Measurements from ENCODE around the gene OAF.

Gene OAF

DNA sequence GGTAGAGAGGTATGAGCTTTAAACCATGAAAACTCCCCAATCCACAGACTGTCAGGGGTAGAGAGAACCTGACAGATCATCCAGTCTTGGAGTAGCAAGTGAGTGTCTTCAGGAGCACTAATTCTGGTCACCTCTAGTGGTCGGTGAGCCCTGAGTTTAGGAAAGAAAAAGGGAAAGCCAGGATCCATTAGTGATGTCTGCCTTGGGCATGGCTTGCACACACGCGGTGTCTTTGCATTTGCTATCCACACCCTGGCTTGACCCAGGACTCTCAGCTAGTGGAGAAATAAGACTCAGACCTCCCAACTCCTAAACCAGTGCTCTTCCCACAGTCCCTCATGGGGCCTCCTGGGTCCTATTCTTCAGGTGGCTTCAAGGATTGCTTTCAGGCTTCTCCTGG lies 48.4 kb downstream of the OAF start:
- Histone ChIP-seq H3K9me3 (ENCODE audit: control insufficient read depth in 2 of 2, low read length in 2 of 2) (no peaks in the 10 kb centered on the region), H3K4me3 (ENCODE audit: low read length in 2 of 2) (no peak overlapping the region), H3K4me1 (ENCODE audit: control insufficient read depth, insufficient read depth, low read length) (no peaks in the 10 kb centered on the region), H3K27me3 (ENCODE audit: control insufficient read depth in 1 of 2, insufficient read depth in 2 of 2, low read length in 2 of 2) (peaks cover 29 to 34% of the 10 kb centered on the region in 2 donors), H3K27ac (ENCODE audit: low read length) (no peak overlapping the region), H3K36me3 (ENCODE audit: control insufficient read depth in 2 of 2, insufficient read depth in 2 of 2, low read length in 2 of 2) (no peaks in the 10 kb centered on the region), H3K9ac (ENCODE audit: low read length in 2 of 2) (no peak overlapping the region)

DNA sequence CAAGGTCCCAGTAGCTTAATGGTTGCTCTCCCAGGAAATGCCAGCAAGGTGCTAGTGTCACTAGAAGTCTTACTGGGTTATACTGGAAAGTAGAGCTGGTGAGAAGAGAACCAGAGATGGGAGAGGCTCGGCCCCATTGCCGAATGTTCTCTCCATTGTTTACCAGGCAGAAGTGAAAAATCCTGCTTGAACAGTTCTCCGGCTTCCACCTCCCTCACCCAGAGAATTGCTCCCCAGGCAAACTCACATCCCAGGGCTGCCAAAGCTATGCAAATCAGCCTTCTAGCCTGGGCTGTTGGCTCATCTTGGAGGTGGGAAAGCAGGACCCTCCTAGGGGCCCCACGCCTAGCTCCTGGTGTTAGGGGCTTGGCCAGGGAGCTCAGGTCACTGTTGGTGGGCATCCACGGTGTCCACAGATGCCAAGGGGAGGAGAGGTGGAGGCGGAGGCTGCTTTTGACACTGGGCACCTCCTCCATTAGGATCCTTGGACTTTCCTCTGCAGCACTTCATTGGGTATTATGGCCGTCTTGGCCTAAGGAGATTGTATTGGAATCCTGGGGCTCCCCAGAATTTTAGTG lies 49.2 kb downstream of the OAF start:
- no peak overlapping the region for H3K27ac ChIP-seq (ENCODE audit: low read length)
- H3K36me3 ChIP-seq (ENCODE audit: control insufficient read depth in 2 of 2, insufficient read depth in 2 of 2, low read length in 2 of 2): no peaks in the 10 kb centered on the region
- peaks cover 23 to 27% of the 10 kb centered on the region in 2 donors for H3K27me3 ChIP-seq (ENCODE audit: control insufficient read depth in 1 of 2, insufficient read depth in 2 of 2, low read length in 2 of 2)
- H3K9ac ChIP-seq (ENCODE audit: low read length in 2 of 2): no peak overlapping the region
- no peaks in the 10 kb centered on the region for H3K9me3 ChIP-seq (ENCODE audit: control insufficient read depth in 2 of 2, low read length in 2 of 2)
- no peak overlapping the region for H3K4me3 ChIP-seq (ENCODE audit: low read length in 2 of 2)
- no peaks in the 10 kb centered on the region for H3K4me1 ChIP-seq (ENCODE audit: control insufficient read depth, insufficient read depth, low read length)

DNA sequence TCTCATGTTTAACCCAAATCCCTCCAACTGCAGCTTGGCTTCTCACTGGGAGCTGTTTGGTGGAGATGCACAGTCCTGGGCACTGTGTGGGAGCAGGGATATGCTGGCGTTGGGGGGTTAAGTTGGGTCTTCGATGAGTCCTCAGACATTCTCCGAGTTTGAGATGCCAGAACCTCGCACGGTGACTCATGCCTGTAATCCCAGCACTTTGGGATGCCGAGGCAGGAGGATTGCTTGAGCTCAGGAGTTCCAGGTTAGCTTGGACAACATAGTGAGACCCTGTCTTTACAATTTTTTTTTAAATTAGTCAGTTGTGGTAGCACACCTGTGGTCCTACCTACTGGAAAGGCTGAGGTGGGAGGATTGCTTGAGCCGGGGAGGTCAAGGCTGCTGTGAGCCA lies 49.8 kb downstream of the OAF start:
- H3K36me3 ChIP-seq (ENCODE audit: control insufficient read depth in 2 of 2, insufficient read depth in 2 of 2, low read length in 2 of 2): no peaks in the 10 kb centered on the region
- H3K4me1 ChIP-seq (ENCODE audit: control insufficient read depth, insufficient read depth, low read length): no peaks in the 10 kb centered on the region
- no peak overlapping the region for H3K9ac ChIP-seq (ENCODE audit: low read length in 2 of 2)
- peaks cover 21 to 22% of the 10 kb centered on the region in 2 donors for H3K27me3 ChIP-seq (ENCODE audit: control insufficient read depth in 1 of 2, insufficient read depth in 2 of 2, low read length in 2 of 2)
- H3K9me3 ChIP-seq (ENCODE audit: control insufficient read depth in 2 of 2, low read length in 2 of 2): no peaks in the 10 kb centered on the region
- no peak overlapping the region for H3K4me3 ChIP-seq (ENCODE audit: low read length in 2 of 2)
- no peak overlapping the region for H3K27ac ChIP-seq (ENCODE audit: low read length)

DNA sequence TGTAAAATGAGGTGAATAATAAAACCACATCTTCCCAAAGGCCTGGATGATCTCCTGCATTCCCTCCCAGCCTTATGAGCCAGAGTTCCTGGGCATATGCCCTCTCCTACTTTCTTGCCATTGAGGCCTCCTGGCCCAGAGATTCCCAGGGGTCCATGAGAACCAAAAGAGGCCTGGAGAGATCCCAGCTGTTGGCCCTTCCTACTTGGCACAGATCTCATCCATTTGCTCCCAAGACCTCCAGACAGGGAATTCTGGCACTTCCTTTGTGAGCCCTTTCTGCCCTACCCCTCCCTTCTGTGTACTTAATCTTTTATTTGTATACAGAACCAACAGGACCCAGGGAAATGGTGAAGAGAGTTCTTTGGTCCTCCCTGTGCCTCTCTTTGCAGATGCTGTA lies 50.5 kb downstream of the OAF start:
- H3K27ac ChIP-seq (ENCODE audit: low read length): no peak overlapping the region
- peaks cover 16 to 19% of the 10 kb centered on the region in 2 donors for H3K27me3 ChIP-seq (ENCODE audit: control insufficient read depth in 1 of 2, insufficient read depth in 2 of 2, low read length in 2 of 2)
- no peak overlapping the region for H3K4me3 ChIP-seq (ENCODE audit: low read length in 2 of 2)
- H3K36me3 ChIP-seq (ENCODE audit: control insufficient read depth in 2 of 2, insufficient read depth in 2 of 2, low read length in 2 of 2): no peaks in the 10 kb centered on the region
- no peak overlapping the region for H3K9ac ChIP-seq (ENCODE audit: low read length in 2 of 2)
- H3K4me1 ChIP-seq (ENCODE audit: control insufficient read depth, insufficient read depth, low read length): no peaks in the 10 kb centered on the region
- no peaks in the 10 kb centered on the region for H3K9me3 ChIP-seq (ENCODE audit: control insufficient read depth in 2 of 2, low read length in 2 of 2)

DNA sequence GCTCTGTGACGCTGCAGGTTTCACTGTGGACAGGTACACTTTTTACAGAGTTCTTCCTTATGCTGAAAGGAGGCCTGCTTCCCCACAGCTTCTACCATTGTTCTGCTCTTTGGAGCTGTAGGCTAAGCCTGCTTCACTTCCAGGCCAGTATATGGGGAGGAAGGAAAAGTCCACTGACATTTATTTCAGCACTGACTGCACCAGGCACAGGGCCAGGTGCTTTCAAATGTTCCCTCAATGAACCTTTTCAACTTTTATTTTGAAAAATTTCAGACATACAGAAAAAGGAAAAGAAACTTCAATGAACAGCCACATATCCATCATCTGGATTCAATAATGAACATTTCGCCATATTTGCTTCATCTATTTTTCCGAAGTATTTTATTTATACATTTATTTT lies 51.1 kb downstream of the OAF start:
- H3K9ac ChIP-seq (ENCODE audit: low read length in 2 of 2): no peak overlapping the region
- H3K27me3 ChIP-seq (ENCODE audit: control insufficient read depth in 1 of 2, insufficient read depth in 2 of 2, low read length in 2 of 2): peaks cover 13 to 20% of the 10 kb centered on the region in 2 donors
- H3K27ac ChIP-seq (ENCODE audit: low read length): no peak overlapping the region

DNA sequence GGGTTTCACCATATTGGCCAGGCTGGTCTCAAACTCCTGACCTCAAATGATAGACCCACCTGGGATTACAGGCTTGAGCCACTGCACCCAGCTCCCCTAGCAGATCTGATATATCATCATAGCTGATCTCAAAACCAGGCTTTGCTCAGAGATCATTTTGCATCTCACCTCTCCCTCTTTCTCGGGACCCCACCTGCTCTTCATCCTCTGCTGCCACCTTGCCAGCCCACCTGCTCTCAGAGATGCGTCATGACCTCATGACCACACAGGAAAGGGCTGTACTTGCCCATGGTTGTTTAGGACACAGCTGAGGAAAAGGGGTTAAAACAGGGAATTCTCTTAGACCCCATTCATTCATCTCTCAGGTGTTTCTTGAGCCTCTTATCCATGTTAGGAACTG lies 56.5 kb downstream of the OAF start:
- H3K4me1 ChIP-seq (ENCODE audit: control insufficient read depth, insufficient read depth, low read length): no peaks in the 10 kb centered on the region
- H3K36me3 ChIP-seq (ENCODE audit: control insufficient read depth in 2 of 2, insufficient read depth in 2 of 2, low read length in 2 of 2): no peaks in the 10 kb centered on the region
- no peaks in the 10 kb centered on the region for H3K9me3 ChIP-seq (ENCODE audit: control insufficient read depth in 2 of 2, low read length in 2 of 2)
- H3K27ac ChIP-seq (ENCODE audit: low read length): no peak overlapping the region
- peaks cover 11% of the 10 kb centered on the region in 2 donors for H3K27me3 ChIP-seq (ENCODE audit: control insufficient read depth in 1 of 2, insufficient read depth in 2 of 2, low read length in 2 of 2)
- H3K9ac ChIP-seq (ENCODE audit: low read length in 2 of 2): no peak overlapping the region
- no peak overlapping the region for H3K4me3 ChIP-seq (ENCODE audit: low read length in 2 of 2)

More for the DNA sequence above, 51.1 kb downstream of the OAF start:
- Histone ChIP-seq H3K4me1 (ENCODE audit: control insufficient read depth, insufficient read depth, low read length) (no peaks in the 10 kb centered on the region), H3K9me3 (ENCODE audit: control insufficient read depth in 2 of 2, low read length in 2 of 2) (no peaks in the 10 kb centered on the region), H3K4me3 (ENCODE audit: low read length in 2 of 2) (no peak overlapping the region), H3K36me3 (ENCODE audit: control insufficient read depth in 2 of 2, insufficient read depth in 2 of 2, low read length in 2 of 2) (no peaks in the 10 kb centered on the region)

DNA sequence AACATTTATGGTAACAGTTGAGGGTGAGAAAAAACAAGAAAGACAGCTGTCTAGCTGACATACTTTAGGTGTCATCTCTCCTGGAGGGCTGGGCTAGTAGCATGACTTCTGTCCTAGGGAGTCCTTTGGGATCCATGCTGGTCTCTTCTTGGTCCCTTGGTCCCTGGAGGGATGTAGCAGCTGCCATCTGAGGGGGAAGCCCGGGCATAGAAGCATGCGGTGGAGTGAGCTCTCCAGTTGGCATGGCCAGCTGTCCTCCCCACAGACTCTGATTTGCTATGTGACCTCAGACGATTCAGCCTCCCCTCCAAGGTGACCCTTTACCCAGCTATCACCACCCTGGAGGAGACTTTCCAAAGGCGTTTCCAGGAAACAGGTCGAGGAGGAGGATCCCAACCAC lies 57.9 kb downstream of the OAF start:
- H3K27me3 ChIP-seq (ENCODE audit: control insufficient read depth in 1 of 2, insufficient read depth in 2 of 2, low read length in 2 of 2): peaks cover 11% of the 10 kb centered on the region in 2 donors
- no peaks in the 10 kb centered on the region for H3K4me1 ChIP-seq (ENCODE audit: control insufficient read depth, insufficient read depth, low read length)
- H3K4me3 ChIP-seq (ENCODE audit: low read length in 2 of 2): no peak overlapping the region
- no peak overlapping the region for H3K9ac ChIP-seq (ENCODE audit: low read length in 2 of 2)
- no peaks in the 10 kb centered on the region for H3K36me3 ChIP-seq (ENCODE audit: control insufficient read depth in 2 of 2, insufficient read depth in 2 of 2, low read length in 2 of 2)
- no peak overlapping the region for H3K27ac ChIP-seq (ENCODE audit: low read length)
- H3K9me3 ChIP-seq (ENCODE audit: control insufficient read depth in 2 of 2, low read length in 2 of 2): no peaks in the 10 kb centered on the region

DNA sequence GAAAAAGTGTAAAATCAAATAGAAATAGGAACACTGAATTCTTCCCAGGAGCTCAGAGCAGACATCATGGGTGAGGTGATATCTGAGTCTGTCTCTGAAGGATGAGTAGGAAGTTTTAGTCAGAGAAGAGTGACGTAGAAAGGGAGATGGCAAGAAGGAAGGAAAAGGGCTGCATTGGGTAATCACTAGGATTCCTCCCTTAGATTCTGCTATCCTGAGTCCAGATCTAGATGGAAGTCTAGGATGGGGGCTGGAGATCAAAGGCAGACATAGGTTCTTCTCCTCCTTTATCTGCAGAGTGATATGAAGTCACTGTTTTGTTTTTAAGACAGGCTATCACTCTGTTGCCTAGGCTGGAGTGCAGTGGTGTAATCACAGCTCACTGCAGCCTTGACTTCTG lies 59.6 kb downstream of the OAF start:
- Histone ChIP-seq H3K27me3 (ENCODE audit: control insufficient read depth in 1 of 2, insufficient read depth in 2 of 2, low read length in 2 of 2) (peaks cover 11% of the 10 kb centered on the region in 2 donors), H3K36me3 (ENCODE audit: control insufficient read depth in 2 of 2, insufficient read depth in 2 of 2, low read length in 2 of 2) (no peaks in the 10 kb centered on the region), H3K27ac (ENCODE audit: low read length) (no peak overlapping the region), H3K4me1 (ENCODE audit: control insufficient read depth, insufficient read depth, low read length) (no peaks in the 10 kb centered on the region), H3K4me3 (ENCODE audit: low read length in 2 of 2) (no peak overlapping the region), H3K9me3 (ENCODE audit: control insufficient read depth in 2 of 2, low read length in 2 of 2) (no peaks in the 10 kb centered on the region), H3K9ac (ENCODE audit: low read length in 2 of 2) (no peak overlapping the region)

DNA sequence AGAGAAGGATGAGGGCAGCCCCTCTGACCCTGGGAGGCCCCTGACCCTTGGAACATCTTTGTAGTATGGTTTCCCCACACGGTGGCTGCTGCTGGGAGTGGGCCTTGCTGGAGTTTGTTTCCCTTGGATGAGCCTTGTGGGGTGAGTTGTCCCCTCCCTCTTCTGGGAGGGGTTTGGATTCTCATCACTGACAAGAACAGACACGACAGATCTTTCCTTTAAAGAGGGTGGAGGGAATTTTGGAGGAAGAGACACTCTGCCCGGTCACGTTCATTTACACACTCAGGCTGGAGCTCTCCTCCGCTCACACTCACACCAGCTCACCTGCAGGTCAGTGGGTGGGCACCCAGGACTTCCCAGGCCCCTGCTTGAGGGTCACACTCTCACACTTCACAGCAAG lies 60.8 kb downstream of the OAF start:
- Histone ChIP-seq H3K27ac (ENCODE audit: low read length) (no peak overlapping the region), H3K4me3 (ENCODE audit: low read length in 2 of 2) (no peak overlapping the region), H3K4me1 (ENCODE audit: control insufficient read depth, insufficient read depth, low read length) (no peaks in the 10 kb centered on the region), H3K27me3 (ENCODE audit: control insufficient read depth in 1 of 2, insufficient read depth in 2 of 2, low read length in 2 of 2) (peaks cover 8 to 11% of the 10 kb centered on the region in 2 donors), H3K9ac (ENCODE audit: low read length in 2 of 2) (no peak overlapping the region), H3K36me3 (ENCODE audit: control insufficient read depth in 2 of 2, insufficient read depth in 2 of 2, low read length in 2 of 2) (no peaks in the 10 kb centered on the region), H3K9me3 (ENCODE audit: control insufficient read depth in 2 of 2, low read length in 2 of 2) (no peaks in the 10 kb centered on the region)

DNA sequence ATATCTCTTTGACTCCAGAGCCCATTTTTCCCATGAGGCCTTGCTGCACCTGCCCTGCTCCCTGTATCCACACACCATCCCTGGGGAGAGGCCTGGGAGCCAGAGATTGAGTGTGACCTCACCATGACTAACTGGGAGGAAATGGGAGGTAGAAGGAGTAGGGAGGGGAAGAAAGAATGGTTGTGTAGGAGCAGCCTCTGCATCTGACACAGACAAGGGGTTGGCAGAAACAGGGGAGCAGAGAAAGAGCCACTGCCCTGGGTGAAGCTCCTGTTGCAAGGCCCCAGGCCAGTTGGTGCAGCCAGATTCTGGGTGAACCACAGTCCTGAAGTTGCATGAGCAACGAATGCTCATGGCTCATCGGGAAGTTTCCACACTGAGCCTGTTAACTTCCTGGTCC lies 61.5 kb downstream of the OAF start:
- peaks cover 5 to 8% of the 10 kb centered on the region in 2 donors for H3K27me3 ChIP-seq (ENCODE audit: control insufficient read depth in 1 of 2, insufficient read depth in 2 of 2, low read length in 2 of 2)
- H3K9me3 ChIP-seq (ENCODE audit: control insufficient read depth in 2 of 2, low read length in 2 of 2): no peaks in the 10 kb centered on the region
- H3K9ac ChIP-seq (ENCODE audit: low read length in 2 of 2): no peak overlapping the region
- H3K4me1 ChIP-seq (ENCODE audit: control insufficient read depth, insufficient read depth, low read length): no peaks in the 10 kb centered on the region
- H3K27ac ChIP-seq (ENCODE audit: low read length): no peak overlapping the region
- H3K4me3 ChIP-seq (ENCODE audit: low read length in 2 of 2): no peak overlapping the region
- no peaks in the 10 kb centered on the region for H3K36me3 ChIP-seq (ENCODE audit: control insufficient read depth in 2 of 2, insufficient read depth in 2 of 2, low read length in 2 of 2)

DNA sequence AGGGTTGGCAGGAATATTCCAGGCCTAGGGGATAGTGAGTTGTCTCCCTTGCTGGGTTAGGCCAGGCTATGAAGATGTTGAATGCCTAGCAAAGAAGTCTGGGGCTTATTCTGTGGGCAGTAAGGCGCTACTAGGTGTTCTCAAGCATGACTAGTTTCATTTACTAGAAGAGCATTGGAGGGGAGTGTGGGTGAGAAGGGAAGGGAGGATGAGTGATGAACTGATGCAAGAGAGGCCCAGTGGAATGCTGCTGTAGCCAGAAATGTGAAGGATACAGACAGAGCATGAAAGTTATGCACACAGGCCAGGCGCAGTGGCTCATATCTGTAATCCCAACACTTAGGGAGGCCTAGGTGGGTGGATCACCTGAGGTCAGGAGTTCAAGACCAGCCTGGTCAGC lies 62.6 kb downstream of the OAF start:
- no peaks in the 10 kb centered on the region for H3K9me3 ChIP-seq (ENCODE audit: control insufficient read depth in 2 of 2, low read length in 2 of 2)
- no peak overlapping the region for H3K27ac ChIP-seq (ENCODE audit: low read length)
- no peaks in the 10 kb centered on the region for H3K4me1 ChIP-seq (ENCODE audit: control insufficient read depth, insufficient read depth, low read length)
- H3K4me3 ChIP-seq (ENCODE audit: low read length in 2 of 2): no peak overlapping the region
- no peaks in the 10 kb centered on the region for H3K36me3 ChIP-seq (ENCODE audit: control insufficient read depth in 2 of 2, insufficient read depth in 2 of 2, low read length in 2 of 2)
- peaks cover 5 to 6% of the 10 kb centered on the region in 2 donors for H3K27me3 ChIP-seq (ENCODE audit: control insufficient read depth in 1 of 2, insufficient read depth in 2 of 2, low read length in 2 of 2)
- no peak overlapping the region for H3K9ac ChIP-seq (ENCODE audit: low read length in 2 of 2)

Measured in stomach smooth muscle (tissue), 2 donors.